ENCODE data around the gene TRIP6. TPM values are rescaled to one million over a fixed set of nuclear protein-coding genes. Genes with fewer than 3 reads are reported as not detected.

Gene TRIP6
- total RNA-seq, 2 donors from 2014 or later: 41.6 to 64.4 TPM

GRCh38 chr7:100859856-100860255 lies 7.3 kb upstream of the TRIP6 start:
- no peak overlapping the region for H3K4me3 ChIP-seq
- H3K4me1 ChIP-seq: peaks cover 0 to 9% of the 10 kb centered on the region in 2 donors
- no peaks in the 10 kb centered on the region for H3K27me3 ChIP-seq
- no peaks in the 10 kb centered on the region for H3K9me3 ChIP-seq
- no peaks in the 10 kb centered on the region for H3K36me3 ChIP-seq
- no peak overlapping the region for H3K27ac ChIP-seq
- no peak for DNase-seq (ENCODE audit: low spot score)
- no peak for TF ChIP-seq CTCF (IDR thresholded peaks at IDR 0.05)

- Histone ChIP-seq H3K36me3 (no peaks in the 10 kb centered on the region), H3K4me1 (peaks cover 0 to 15% of the 10 kb centered on the region in 2 donors), H3K27me3 (no peaks in the 10 kb centered on the region), H3K27ac (no peak overlapping the region), H3K4me3 (no peak overlapping the region), H3K9me3 (no peaks in the 10 kb centered on the region)
- no peak for TF ChIP-seq CTCF (IDR thresholded peaks at IDR 0.05)
- DNase-seq (ENCODE audit: low spot score): no peak
These were observed 6.2 kb upstream of the TRIP6 start for GRCh38 chr7:100860702-100861615.

- DNase-seq (ENCODE audit: low spot score): no peak
- H3K27ac ChIP-seq: no peak overlapping the region
- H3K4me3 ChIP-seq: no peak overlapping the region
- H3K27me3 ChIP-seq: no peaks in the 10 kb centered on the region
- H3K4me1 ChIP-seq: peaks cover 0 to 22% of the 10 kb centered on the region in 2 donors
- H3K9me3 ChIP-seq: no peaks in the 10 kb centered on the region
- no peak for TF ChIP-seq CTCF (IDR thresholded peaks at IDR 0.05)
- H3K36me3 ChIP-seq: no peaks in the 10 kb centered on the region
These were observed 5.6 kb upstream of the TRIP6 start for GRCh38 chr7:100861616-100861985.

- no peaks in the 10 kb centered on the region for H3K9me3 ChIP-seq
- H3K36me3 ChIP-seq: no peaks in the 10 kb centered on the region
- H3K4me3 ChIP-seq: no peak overlapping the region
- TF ChIP-seq CTCF (IDR thresholded peaks at IDR 0.05): no peak
- H3K4me1 ChIP-seq: peaks cover 0 to 36% of the 10 kb centered on the region in 2 donors
- no peak overlapping the region for H3K27ac ChIP-seq
- H3K27me3 ChIP-seq: no peaks in the 10 kb centered on the region
- no peak for DNase-seq (ENCODE audit: low spot score)
These were observed 3.7 kb upstream of the TRIP6 start for GRCh38 chr7:100863406-100863950.

- TF ChIP-seq CTCF (IDR thresholded peaks at IDR 0.05): no peak
- Histone ChIP-seq H3K9me3 (no peaks in the 10 kb centered on the region), H3K4me3 (no peak overlapping the region), H3K27me3 (no peaks in the 10 kb centered on the region), H3K36me3 (no peaks in the 10 kb centered on the region), H3K4me1 (peaks cover 0 to 44% of the 10 kb centered on the region in 2 donors), H3K27ac (no peak overlapping the region)
- DNase-seq (ENCODE audit: low spot score): no peak
These were observed 2.8 kb upstream of the TRIP6 start for GRCh38 chr7:100864263-100864845.
